Measurements from ENCODE around the gene DHRS3.
"Not testable (repeated sequence)": the region's sequence is repeated elsewhere in the genome, so short reads cannot be mapped to it uniquely, and the experiment has no call there.

Gene DHRS3

GRCh38 chr1:12566484-12567287 is 51.3 kb downstream of the DHRS3 start:
- no peak for TF ChIP-seq CTCF (IDR thresholded peaks at IDR 0.05; ENCODE audit: control extremely low read depth, extremely low read depth, low read depth, missing control alignments)
- CTCF ChIA-PET = no interaction called here
- no peak for DNase-seq (ENCODE audit: extremely low spot score)
- POLR2A ChIA-PET = no interaction called here

GRCh38 chr1:12565966-12566352 is 52.1 kb downstream of the DHRS3 start:
- ChIA-PET CTCF (no interaction called here), POLR2A (no interaction called here)
- DNase-seq (ENCODE audit: extremely low spot score) = no peak
- no peak for TF ChIP-seq CTCF (IDR thresholded peaks at IDR 0.05; ENCODE audit: control extremely low read depth, extremely low read depth, low read depth, missing control alignments)

GRCh38 chr1:12565094-12565965 is 52.7 kb downstream of the DHRS3 start:
- ChIA-PET CTCF (no interaction called here), POLR2A (no interaction called here)
- no peak for TF ChIP-seq CTCF (IDR thresholded peaks at IDR 0.05; ENCODE audit: control extremely low read depth, extremely low read depth, low read depth, missing control alignments)
- no peak for DNase-seq (ENCODE audit: extremely low spot score)

- CTCF ChIA-PET; DNase-seq (ENCODE audit: extremely low spot score); POLR2A ChIA-PET: not testable (repeated sequence)
Measured at GRCh38 chr1:12564251-12564650, 53.8 kb downstream of the DHRS3 start.

GRCh38 chr1:12562955-12563576 is 54.9 kb downstream of the DHRS3 start:
- CTCF ChIA-PET = interaction anchor here (0.6 kb wide), 1 partner anchor 57 kb away, joined by 3 read pairs; no protein-coding TSS in a partner anchor
- DNase-seq (ENCODE audit: extremely low spot score) = no peak
- no peak for TF ChIP-seq CTCF (IDR thresholded peaks at IDR 0.05; ENCODE audit: control extremely low read depth, extremely low read depth, low read depth, missing control alignments)
- POLR2A ChIA-PET = no interaction called here

GRCh38 chr1:12561121-12561520 is 56.9 kb downstream of the DHRS3 start:
- no peak for DNase-seq (ENCODE audit: extremely low spot score)
- no peak for TF ChIP-seq CTCF (IDR thresholded peaks at IDR 0.05; ENCODE audit: control extremely low read depth, extremely low read depth, low read depth, missing control alignments)
- ChIA-PET POLR2A (no interaction called here), CTCF (no interaction called here)

Data from GM10248 (cell line).